GM21528 (cell line): ENCODE results near the gene LDLRAD4.
"Not testable (repeated sequence)": the region's sequence is repeated elsewhere in the genome, so short reads cannot be mapped to it uniquely, and the experiment has no call there.

Source experiments
- ATAC-seq: cut with Tn5 transposase; IDR thresholded peaks from one replicate; pipeline ENCODE4 v1.9.1; 2021; ENCODE audit warnings: mild to moderate bottlenecking, moderate library complexity; ENCODE audit not compliant: unreplicated experiment, low FRiP score

The LDLRAD4 gene

GRCh38 chr18:13471971-13472628 lies 253.5 kb downstream of the LDLRAD4 start:
- ATAC-seq = no peak

- ATAC-seq = no peak
These were observed 255.2 kb downstream of the LDLRAD4 start for GRCh38 chr18:13473751-13474150.

- ATAC-seq = no peak
These were observed 255.8 kb downstream of the LDLRAD4 start for GRCh38 chr18:13474336-13474735.

- ATAC-seq = no peak
These were observed 256.5 kb downstream of the LDLRAD4 start for GRCh38 chr18:13474907-13475545.

- not testable (repeated sequence) for ATAC-seq
These were observed 257.8 kb downstream of the LDLRAD4 start for GRCh38 chr18:13476312-13476711.

GRCh38 chr18:13477147-13477683 lies 258.7 kb downstream of the LDLRAD4 start:
- no peak for ATAC-seq

GRCh38 chr18:13480571-13481255 lies 262.2 kb downstream of the LDLRAD4 start:
- ATAC-seq = no peak

- ATAC-seq = no peak
These were observed 262.8 kb downstream of the LDLRAD4 start for GRCh38 chr18:13481331-13481730.

- peak; percentile 97 for ATAC-seq
These were observed 263.5 kb downstream of the LDLRAD4 start for GRCh38 chr18:13481820-13482617.

GRCh38 chr18:13482618-13482945 lies 264.0 kb downstream of the LDLRAD4 start:
- no peak for ATAC-seq

- no peak for ATAC-seq
These were observed 265.0 kb downstream of the LDLRAD4 start for GRCh38 chr18:13483316-13484270.

GRCh38 chr18:13485182-13485581 lies 266.6 kb downstream of the LDLRAD4 start:
- no peak for ATAC-seq

GRCh38 chr18:13485604-13486003 lies 267.0 kb downstream of the LDLRAD4 start:
- ATAC-seq = no peak

GRCh38 chr18:13486284-13486683 lies 267.7 kb downstream of the LDLRAD4 start:
- no peak for ATAC-seq

GRCh38 chr18:13486686-13487085 lies 268.1 kb downstream of the LDLRAD4 start:
- no peak for ATAC-seq

GRCh38 chr18:13487237-13487636 lies 268.7 kb downstream of the LDLRAD4 start:
- no peak for ATAC-seq

GRCh38 chr18:13488281-13488929 lies 269.8 kb downstream of the LDLRAD4 start:
- ATAC-seq = no peak

GRCh38 chr18:13489303-13489702 lies 270.7 kb downstream of the LDLRAD4 start:
- ATAC-seq = not testable (repeated sequence)

- no peak for ATAC-seq
These were observed 272.6 kb downstream of the LDLRAD4 start for GRCh38 chr18:13491138-13491537.
